ENCODE measurements around the gene NOS1AP.

NOS1AP gene

GRCh38 chr1:162294015-162294414, 224.5 kb downstream of the NOS1AP start:
- H3K4me2 ChIP-seq (ENCODE audit: low read length), result no peak overlapping the region
- no peak for TF ChIP-seq CTCF (IDR thresholded peaks at IDR 0.05; ENCODE audit: low read length)
- H3K9me2 ChIP-seq (ENCODE audit: low read depth, low read length), result no peaks in the 10 kb centered on the region
- H3K36me3 ChIP-seq (ENCODE audit: insufficient read depth, low read length), result no peaks in the 10 kb centered on the region
- H3K4me3 ChIP-seq (ENCODE audit: low read depth, low read length, poor library complexity, severe bottlenecking), result no peak overlapping the region
- no peaks in the 10 kb centered on the region for H3F3A ChIP-seq (ENCODE audit: insufficient read depth, low read length)
- no peak overlapping the region for H3K9ac ChIP-seq (ENCODE audit: low read length)
- no peak overlapping the region for H2AFZ ChIP-seq (ENCODE audit: low read length)
- no peaks in the 10 kb centered on the region for H3K4me1 ChIP-seq (ENCODE audit: insufficient read depth, low read length, severe bottlenecking)
- H3K27ac ChIP-seq (ENCODE audit: low read depth, low read length, poor library complexity, severe bottlenecking), result no peak overlapping the region
- no peaks in the 10 kb centered on the region for H3K9me3 ChIP-seq (ENCODE audit: low read length)
- H3K27me3 ChIP-seq (ENCODE audit: insufficient read depth, low read length), result no peaks in the 10 kb centered on the region
- H3K79me2 ChIP-seq (ENCODE audit: insufficient read depth, low read length), result no peaks in the 10 kb centered on the region
- no peaks in the 10 kb centered on the region for H4K20me1 ChIP-seq (ENCODE audit: insufficient read depth, low read length)

GRCh38 chr1:162297208-162297607, 227.7 kb downstream of the NOS1AP start:
- TF ChIP-seq EZH2 (IDR thresholded peaks at IDR 0.05; ENCODE audit: borderline replicate concordance, low read length) (no peak), CTCF (IDR thresholded peaks at IDR 0.05; ENCODE audit: low read length) (no peak)
- H3K4me3 ChIP-seq (ENCODE audit: low read depth, low read length, poor library complexity, severe bottlenecking), result no peak overlapping the region
- no peaks in the 10 kb centered on the region for H3F3A ChIP-seq (ENCODE audit: insufficient read depth, low read length)
- H2AFZ ChIP-seq (ENCODE audit: low read length), result no peak overlapping the region
- no peaks in the 10 kb centered on the region for H3K4me1 ChIP-seq (ENCODE audit: insufficient read depth, low read length, severe bottlenecking)
- H3K9ac ChIP-seq (ENCODE audit: low read length), result no peak overlapping the region
- no peaks in the 10 kb centered on the region for H3K36me3 ChIP-seq (ENCODE audit: insufficient read depth, low read length)
- no peak overlapping the region for H3K4me2 ChIP-seq (ENCODE audit: low read length)
- no peaks in the 10 kb centered on the region for H3K9me2 ChIP-seq (ENCODE audit: low read depth, low read length)
- H3K27me3 ChIP-seq (ENCODE audit: insufficient read depth, low read length), result no peaks in the 10 kb centered on the region
- H3K79me2 ChIP-seq (ENCODE audit: insufficient read depth, low read length), result no peaks in the 10 kb centered on the region
- no peaks in the 10 kb centered on the region for H3K9me3 ChIP-seq (ENCODE audit: low read length)
- H4K20me1 ChIP-seq (ENCODE audit: insufficient read depth, low read length), result no peaks in the 10 kb centered on the region
- no peak overlapping the region for H3K27ac ChIP-seq (ENCODE audit: low read depth, low read length, poor library complexity, severe bottlenecking)

- Histone ChIP-seq H3K9ac (ENCODE audit: low read length) (no peak overlapping the region), H3F3A (ENCODE audit: insufficient read depth, low read length) (no peaks in the 10 kb centered on the region), H3K4me1 (ENCODE audit: insufficient read depth, low read length, severe bottlenecking) (no peaks in the 10 kb centered on the region), H4K20me1 (ENCODE audit: insufficient read depth, low read length) (no peaks in the 10 kb centered on the region), H3K27me3 (ENCODE audit: insufficient read depth, low read length) (no peaks in the 10 kb centered on the region), H3K9me2 (ENCODE audit: low read depth, low read length) (no peaks in the 10 kb centered on the region), H3K79me2 (ENCODE audit: insufficient read depth, low read length) (no peaks in the 10 kb centered on the region), H3K4me3 (ENCODE audit: low read depth, low read length, poor library complexity, severe bottlenecking) (no peak overlapping the region), H2AFZ (ENCODE audit: low read length) (no peak overlapping the region), H3K4me2 (ENCODE audit: low read length) (no peak overlapping the region), H3K9me3 (ENCODE audit: low read length) (no peaks in the 10 kb centered on the region), H3K27ac (ENCODE audit: low read depth, low read length, poor library complexity, severe bottlenecking) (no peak overlapping the region), H3K36me3 (ENCODE audit: insufficient read depth, low read length) (no peaks in the 10 kb centered on the region)
- TF ChIP-seq EZH2 (IDR thresholded peaks at IDR 0.05; ENCODE audit: borderline replicate concordance, low read length) (no peak), CTCF (IDR thresholded peaks at IDR 0.05; ENCODE audit: low read length) (no peak)
These were observed 228.8 kb downstream of the NOS1AP start for GRCh38 chr1:162298266-162298665.

All from OCI-LY1 (cell line).